GM23338 (cell line): ENCODE results near the gene CKAP2. TPM values are rescaled to one million over a fixed set of nuclear protein-coding genes. Genes with fewer than 3 reads are reported as not detected.

Source experiments
- ATAC-seq: fragments of 200-7000 bp; cut with Tn5 transposase; 3 replicates; pipeline ENCODE4 v1.9.1; 2020
- DNase-seq: peaks from one replicate; pipeline ENCODE4 v3.0.0-alpha.2; 2015; ENCODE audit warnings: low spot score
- H2AFZ ChIP-seq: fragments of 200-600 bp; sonication (generic); 2 replicates; pipeline ENCODE4 v1.8.0; 2016; ENCODE audit warnings: antibody characterized with exemption, mild to moderate bottlenecking, moderate library complexity
- H3F3A ChIP-seq: fragments of 200-600 bp; sonication (generic); replicated peaks from 2 replicates; pipeline ENCODE4 v1.8.0; 2017; ENCODE audit warnings: antibody characterized with exemption, mixed run types, low read depth
- H3K27ac ChIP-seq: fragments of 200-600 bp; sonication (generic); 2 replicates; pipeline ENCODE4 v1.6.1; 2016; ENCODE audit warnings: low read depth
- H3K27me3 ChIP-seq: fragments of 200-600 bp; sonication (generic); 2 replicates; pipeline ENCODE4 v1.8.0; 2016; ENCODE audit warnings: mild to moderate bottlenecking, mixed run types, moderate library complexity; ENCODE audit not compliant: insufficient read depth
- H3K36me3 ChIP-seq: fragments of 200-600 bp; sonication (generic); 2 replicates; pipeline ENCODE4 v1.8.0; 2016; ENCODE audit warnings: mild to moderate bottlenecking; ENCODE audit not compliant: insufficient read depth
- H3K4me1 ChIP-seq: fragments of 200-600 bp; sonication (generic); 2 replicates; pipeline ENCODE4 v1.8.0; 2016; ENCODE audit warnings: mild to moderate bottlenecking, moderate library complexity; ENCODE audit not compliant: insufficient read depth
- H3K4me2 ChIP-seq: fragments of 200-600 bp; sonication (generic); 2 replicates; pipeline ENCODE4 v1.7.1; 2017; ENCODE audit warnings: mixed run types
- H3K4me3 ChIP-seq: fragments of 200-600 bp; sonication (generic); 2 replicates; pipeline ENCODE4 v1.6.1; 2016; ENCODE audit warnings: mixed run types
- H3K79me2 ChIP-seq: fragments of 200-600 bp; sonication (generic); replicated peaks from 2 replicates; pipeline ENCODE4 v1.8.0; 2017; ENCODE audit warnings: mild to moderate bottlenecking; ENCODE audit not compliant: insufficient read depth
- H3K9me2 ChIP-seq: fragments of 200-600 bp; sonication (generic); 2 replicates; pipeline ENCODE4 v1.8.0; 2017; ENCODE audit not compliant: insufficient read depth
- H4K20me1 ChIP-seq: fragments of 200-600 bp; sonication (generic); replicated peaks from 2 replicates; pipeline ENCODE4 v1.8.0; 2017; ENCODE audit warnings: mild to moderate bottlenecking; ENCODE audit not compliant: insufficient read depth
- H3K27ac Mint-ChIP-seq: 2 replicates; pipeline ENCODE4 v1.8.0; 2020; ENCODE audit warnings: inconsistent platforms, mild to moderate bottlenecking, moderate library complexity, mixed read lengths
- H3K27me3 Mint-ChIP-seq: 3 replicates; pipeline ENCODE4 v1.8.0; 2022; ENCODE audit warnings: low read depth, mild to moderate bottlenecking, moderate library complexity, mixed read lengths, inconsistent platforms; ENCODE audit not compliant: insufficient read depth, poor library complexity
- H3K36me3 Mint-ChIP-seq: 3 replicates; pipeline ENCODE4 v1.8.0; 2021; ENCODE audit warnings: low read depth, mild to moderate bottlenecking, inconsistent platforms, moderate library complexity, mixed read lengths
- H3K4me1 Mint-ChIP-seq: 3 replicates; pipeline ENCODE4 v1.8.0; 2020; ENCODE audit warnings: mild to moderate bottlenecking, inconsistent platforms, mixed read lengths
- H3K4me3 Mint-ChIP-seq: 3 replicates; pipeline ENCODE4 v1.8.0; 2021; ENCODE audit warnings: moderate library complexity, mild to moderate bottlenecking, inconsistent platforms, mixed read lengths
- H3K9me3 Mint-ChIP-seq: 3 replicates; pipeline ENCODE4 v1.8.0; 2020; ENCODE audit warnings: moderate library complexity, mild to moderate bottlenecking, inconsistent platforms, mixed read lengths
- ETS1 ChIP-seq: IDR thresholded peaks from 2 replicates; pipeline ENCODE4 v1.6.1; 2016; ENCODE audit warnings: antibody characterized with exemption
- EZH2 ChIP-seq: fragments of 200-600 bp; sonication (generic); IDR thresholded peaks from one replicate; pipeline ENCODE4 v1.8.0; 2017; ENCODE audit warnings: antibody characterized with exemption, mild to moderate bottlenecking, low read depth; ENCODE audit not compliant: unreplicated experiment
- EZH2phosphoT487 ChIP-seq: fragments of 200-600 bp; sonication (generic); IDR thresholded peaks from one replicate; pipeline ENCODE4 v1.8.1; 2018; ENCODE audit warnings: antibody characterized with exemption; ENCODE audit not compliant: unreplicated experiment
- STAT1 ChIP-seq: IDR thresholded peaks from one replicate; pipeline ENCODE4 v1.6.1; 2016; ENCODE audit warnings: antibody characterized with exemption; ENCODE audit not compliant: unreplicated experiment
- ZNF462 ChIP-seq: fragments of 250-450 bp; sonication (Bioruptor Pico); IDR thresholded peaks from 2 replicates; pipeline ENCODE4 v1.5.0; 2020; ENCODE audit warnings: mild to moderate bottlenecking, moderate library complexity
- polyA plus RNA-seq: library from polyadenylated mRNA; unstranded; fragments of >200 nt; fragmentation: Nextera tagmentation; extraction: Ambion mirVana; gene quantifications from 2 replicates; pipeline ENCODE4 v1.2.1, GENCODE V29; 2016
- total RNA-seq: library from RNA; depleted of rRNA; stranded (reverse); fragments of >200 nt; shearing (Covaris generic); gene quantifications from 2 replicates; pipeline ENCODE4 v1.2.3, GENCODE V29; 2014
- TF ChIP-seq, protein P1 (sequence below), 2 experiments: fragments of 200-600 bp in 1 of 2; sonication (generic) in 1 of 2; conservative IDR thresholded peaks; 2 replicates each; pipeline versions ENCODE4 v1.5.1 to v1.6.1; 2016 to 2017; ENCODE audit warnings: antibody characterized with exemption in 2 of 2, low read depth in 2 of 2, mild to moderate bottlenecking in 2 of 2, moderate library complexity in 1 of 2

The CKAP2 gene
- total and polyA plus RNA-seq, 2 experiments from 2014 or later = 48.8 to 103 TPM

DNA sequence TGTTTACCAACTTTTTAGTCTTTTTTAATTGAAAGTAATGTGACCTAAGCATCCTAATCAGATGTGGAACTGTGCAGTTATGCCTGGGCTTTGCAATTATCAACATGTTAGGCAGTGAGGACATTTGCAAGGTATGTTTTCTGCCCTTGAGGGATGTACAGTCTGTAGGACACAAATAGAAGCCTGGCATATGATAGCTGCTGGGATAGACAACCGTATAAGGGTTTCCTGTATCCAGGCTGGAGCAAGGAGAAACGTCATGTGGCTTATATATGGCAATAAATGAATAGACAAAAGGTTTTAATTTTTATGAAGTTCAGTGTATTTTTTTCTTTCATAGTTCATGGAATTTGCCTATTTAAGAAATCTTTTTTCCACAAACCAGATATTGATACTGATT is 2.8 kb upstream of the CKAP2 start (continued):
- TF ChIP-seq ZNF462 (CRISPR knock-in tag) = no peak

- H3K79me2 ChIP-seq = peaks cover 36% of the 10 kb centered on the region
- ATAC-seq = no peak
- H3F3A ChIP-seq = no peaks in the 10 kb centered on the region
- H3K4me1 ChIP-seq = peaks cover 2% of the 10 kb centered on the region; the same call in 1 of the 2 replicates
- H3K4me1 Mint-ChIP-seq = peaks cover 15% of the 10 kb centered on the region
- H3K4me3 ChIP-seq = peak overlapping the region; percentile 77
- H3K4me2 ChIP-seq = peak overlapping the region; percentile 88
- H3K36me3 Mint-ChIP-seq = peaks cover 28% of the 10 kb centered on the region; the same call in 2 of the 3 replicates
- H3K9me2 ChIP-seq = no peaks in the 10 kb centered on the region
- H3K27me3 ChIP-seq = no peaks in the 10 kb centered on the region
- peaks cover 7% of the 10 kb centered on the region for H3K36me3 ChIP-seq
- peak overlapping the region; percentile 75 for H3K27ac Mint-ChIP-seq
- peak overlapping the region; percentile 91 for H3K4me3 Mint-ChIP-seq
- H3K27ac ChIP-seq = no peak overlapping the region
- no peaks in the 10 kb centered on the region for H3K9me3 Mint-ChIP-seq
- peaks cover 7% of the 10 kb centered on the region for H3K27me3 Mint-ChIP-seq
- peak; percentile 12 for DNase-seq
- H4K20me1 ChIP-seq = peaks cover 5% of the 10 kb centered on the region; the same call in 1 of the 2 replicates
- H2AFZ ChIP-seq = peak overlapping the region; percentile 92
- no peak for TF ChIP-seq EZH2
- TF ChIP-seq STAT1 = no peak
- TF ChIP-seq ZNF462 (CRISPR knock-in tag) = no peak
- no peak for TF ChIP-seq EZH2phosphoT487
- TF ChIP-seq ETS1 = no peak
- TF ChIP-seq, protein P1, sequence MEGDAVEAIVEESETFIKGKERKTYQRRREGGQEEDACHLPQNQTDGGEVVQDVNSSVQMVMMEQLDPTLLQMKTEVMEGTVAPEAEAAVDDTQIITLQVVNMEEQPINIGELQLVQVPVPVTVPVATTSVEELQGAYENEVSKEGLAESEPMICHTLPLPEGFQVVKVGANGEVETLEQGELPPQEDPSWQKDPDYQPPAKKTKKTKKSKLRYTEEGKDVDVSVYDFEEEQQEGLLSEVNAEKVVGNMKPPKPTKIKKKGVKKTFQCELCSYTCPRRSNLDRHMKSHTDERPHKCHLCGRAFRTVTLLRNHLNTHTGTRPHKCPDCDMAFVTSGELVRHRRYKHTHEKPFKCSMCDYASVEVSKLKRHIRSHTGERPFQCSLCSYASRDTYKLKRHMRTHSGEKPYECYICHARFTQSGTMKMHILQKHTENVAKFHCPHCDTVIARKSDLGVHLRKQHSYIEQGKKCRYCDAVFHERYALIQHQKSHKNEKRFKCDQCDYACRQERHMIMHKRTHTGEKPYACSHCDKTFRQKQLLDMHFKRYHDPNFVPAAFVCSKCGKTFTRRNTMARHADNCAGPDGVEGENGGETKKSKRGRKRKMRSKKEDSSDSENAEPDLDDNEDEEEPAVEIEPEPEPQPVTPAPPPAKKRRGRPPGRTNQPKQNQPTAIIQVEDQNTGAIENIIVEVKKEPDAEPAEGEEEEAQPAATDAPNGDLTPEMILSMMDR (conservative IDR thresholded peaks at IDR 0.05; ENCODE audit: low read depth in 2 of 2) = no peak
These were observed 839 bp upstream of the CKAP2 start for GRCh38 chr13:52454459-52454819.
